T-helper 9 cell (primary cell): Measurements from ENCODE around the gene PLCB2.

Source experiments
- DNase-seq: peaks from one replicate; pipeline ENCODE4 v3.0.0-alpha.2; 2020

The PLCB2 gene

GRCh38 chr15:40301467-40302179, 6.1 kb downstream of the PLCB2 start:
- DNase-seq, result no peak

GRCh38 chr15:40300771-40301170, 7.0 kb downstream of the PLCB2 start:
- no peak for DNase-seq

GRCh38 chr15:40300367-40300766, 7.4 kb downstream of the PLCB2 start:
- no peak for DNase-seq

GRCh38 chr15:40298216-40298935, 9.4 kb downstream of the PLCB2 start:
- DNase-seq, result no peak

GRCh38 chr15:40297356-40297755, 10.4 kb downstream of the PLCB2 start:
- no peak for DNase-seq

- DNase-seq, result no peak
Measured at GRCh38 chr15:40296561-40297230, 11.0 kb downstream of the PLCB2 start.

GRCh38 chr15:40295877-40296560, 11.7 kb downstream of the PLCB2 start:
- DNase-seq, result no peak

GRCh38 chr15:40295297-40295696, 12.4 kb downstream of the PLCB2 start:
- no peak for DNase-seq

- no peak for DNase-seq
Measured at GRCh38 chr15:40293905-40294895, 13.5 kb downstream of the PLCB2 start.

GRCh38 chr15:40293006-40293405, 14.7 kb downstream of the PLCB2 start:
- no peak for DNase-seq

- no peak for DNase-seq
Measured at GRCh38 chr15:40292246-40292645, 15.5 kb downstream of the PLCB2 start.

GRCh38 chr15:40290918-40291574, 16.7 kb downstream of the PLCB2 start:
- DNase-seq, result no peak

GRCh38 chr15:40290545-40290917, 17.2 kb downstream of the PLCB2 start:
- no peak for DNase-seq

GRCh38 chr15:40289140-40289775, 18.5 kb downstream of the PLCB2 start:
- no peak for DNase-seq

GRCh38 chr15:40287968-40288367, 19.8 kb downstream of the PLCB2 start:
- no peak for DNase-seq

GRCh38 chr15:40287505-40287904, 20.2 kb downstream of the PLCB2 start:
- no peak for DNase-seq

- no peak for DNase-seq
Measured at GRCh38 chr15:40286794-40287193, 20.9 kb downstream of the PLCB2 start.

- DNase-seq, result no peak
Measured at GRCh38 chr15:40286061-40286532, 21.6 kb downstream of the PLCB2 start.

GRCh38 chr15:40285554-40286011, 22.2 kb downstream of the PLCB2 start:
- DNase-seq, result no peak

GRCh38 chr15:40285151-40285550, 22.6 kb downstream of the PLCB2 start:
- DNase-seq, result no peak
